Testis (tissue), 2 donors: Measurements from ENCODE around the gene GP1BB.

ENCODE experiments used
- POLR2A ChIP-seq: fragments of 450-650 bp; IDR thresholded peaks from one replicate; pipeline ENCODE4 v1.6.1; 2017; ENCODE audit warnings: antibody characterized with exemption, mild to moderate bottlenecking, moderate library complexity
- TF ChIP-seq, protein P1 (sequence below), 3 experiments: fragments of 450-650 bp in 2 of 3; fragments of 200-600 bp in 1 of 3; sonication (generic) in 1 of 3; IDR thresholded peaks; one replicate each; pipeline ENCODE4 v1.5.1; 2016 to 2019; ENCODE audit warnings: antibody characterized with exemption in 3 of 3, mild to moderate bottlenecking in 2 of 3, moderate library complexity in 1 of 3

- TF ChIP-seq POLR2A: no peak
- TF ChIP-seq, protein P1, sequence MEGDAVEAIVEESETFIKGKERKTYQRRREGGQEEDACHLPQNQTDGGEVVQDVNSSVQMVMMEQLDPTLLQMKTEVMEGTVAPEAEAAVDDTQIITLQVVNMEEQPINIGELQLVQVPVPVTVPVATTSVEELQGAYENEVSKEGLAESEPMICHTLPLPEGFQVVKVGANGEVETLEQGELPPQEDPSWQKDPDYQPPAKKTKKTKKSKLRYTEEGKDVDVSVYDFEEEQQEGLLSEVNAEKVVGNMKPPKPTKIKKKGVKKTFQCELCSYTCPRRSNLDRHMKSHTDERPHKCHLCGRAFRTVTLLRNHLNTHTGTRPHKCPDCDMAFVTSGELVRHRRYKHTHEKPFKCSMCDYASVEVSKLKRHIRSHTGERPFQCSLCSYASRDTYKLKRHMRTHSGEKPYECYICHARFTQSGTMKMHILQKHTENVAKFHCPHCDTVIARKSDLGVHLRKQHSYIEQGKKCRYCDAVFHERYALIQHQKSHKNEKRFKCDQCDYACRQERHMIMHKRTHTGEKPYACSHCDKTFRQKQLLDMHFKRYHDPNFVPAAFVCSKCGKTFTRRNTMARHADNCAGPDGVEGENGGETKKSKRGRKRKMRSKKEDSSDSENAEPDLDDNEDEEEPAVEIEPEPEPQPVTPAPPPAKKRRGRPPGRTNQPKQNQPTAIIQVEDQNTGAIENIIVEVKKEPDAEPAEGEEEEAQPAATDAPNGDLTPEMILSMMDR (IDR thresholded peaks at IDR 0.05): no peak
Measured at GRCh38 chr22:19709063-19709769, 14.1 kb upstream of the GP1BB start.
